ENCODE data around the gene CUX1.

DNA sequence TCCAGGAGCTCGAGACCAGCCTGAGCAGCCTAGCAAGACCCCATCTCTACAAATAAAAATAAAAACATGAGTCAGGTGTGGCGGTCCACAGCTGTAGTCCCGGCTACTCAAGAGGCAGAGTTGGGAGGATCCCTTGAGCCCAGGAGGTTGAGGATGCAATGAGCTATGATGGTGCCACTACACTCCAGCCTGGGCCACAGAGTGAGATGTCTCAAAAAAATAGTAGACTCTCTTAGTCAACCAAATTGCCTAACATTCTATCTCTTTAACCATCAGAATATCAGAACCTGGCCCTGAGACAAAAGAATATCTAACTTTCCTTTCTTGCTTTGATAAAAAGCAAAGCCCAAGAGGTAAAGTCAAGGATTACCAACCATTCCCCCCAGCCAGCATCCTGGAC is 35.0 kb upstream of the CUX1 start:
- no peak for TF ChIP-seq POLR2A (IDR thresholded peaks at IDR 0.05; ENCODE audit: low read depth, low read length)
- no peak for TF ChIP-seq TAF1 (IDR thresholded peaks at IDR 0.05; ENCODE audit: low read depth, low read length)
- TF ChIP-seq POLR2AphosphoS5 (IDR thresholded peaks at IDR 0.05; ENCODE audit: low read depth, low read length): no peak
- TF ChIP-seq POU2F2 (IDR thresholded peaks at IDR 0.05; ENCODE audit: low read depth, low read length): no peak

All from GM12891 (cell line).